ENCODE results near the gene WDR82.
"Not testable (repeated sequence)": the region's sequence is repeated elsewhere in the genome, so short reads cannot be mapped to it uniquely, and the experiment has no call there.

Gene WDR82

GRCh38 chr3:52286777-52287110 is 8.3 kb upstream of the WDR82 start:
- DNase-seq: no peak

GRCh38 chr3:52284051-52284450 is 5.6 kb upstream of the WDR82 start:
- DNase-seq: not testable (repeated sequence)

GRCh38 chr3:52283306-52283705 is 4.9 kb upstream of the WDR82 start:
- DNase-seq: no peak

- DNase-seq: no peak
Observed at GRCh38 chr3:52281981-52282801, 3.7 kb upstream of the WDR82 start.

- no peak for DNase-seq
Observed at GRCh38 chr3:52280050-52280461, 1.6 kb upstream of the WDR82 start.

DNA sequence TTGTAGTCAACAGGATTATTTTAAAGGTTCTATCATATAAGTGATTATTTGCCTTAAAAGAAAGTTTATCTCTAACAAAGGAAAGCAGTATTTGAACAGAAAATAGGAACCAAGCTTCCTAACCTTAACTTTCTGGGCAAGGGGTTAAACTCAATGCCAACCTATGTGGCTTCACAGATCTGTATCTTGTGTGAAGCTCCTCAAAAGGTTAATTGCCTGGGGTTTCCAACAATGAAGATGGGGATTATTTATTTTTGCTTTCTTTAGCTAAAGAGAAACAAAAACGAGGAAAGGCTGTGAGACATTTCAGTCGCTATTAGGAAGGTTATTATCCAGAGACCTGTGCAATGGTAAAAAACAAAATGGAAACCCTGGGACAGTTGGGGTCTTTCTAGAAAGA is 1.1 kb upstream of the WDR82 start:
- DNase-seq: no peak

DNA sequence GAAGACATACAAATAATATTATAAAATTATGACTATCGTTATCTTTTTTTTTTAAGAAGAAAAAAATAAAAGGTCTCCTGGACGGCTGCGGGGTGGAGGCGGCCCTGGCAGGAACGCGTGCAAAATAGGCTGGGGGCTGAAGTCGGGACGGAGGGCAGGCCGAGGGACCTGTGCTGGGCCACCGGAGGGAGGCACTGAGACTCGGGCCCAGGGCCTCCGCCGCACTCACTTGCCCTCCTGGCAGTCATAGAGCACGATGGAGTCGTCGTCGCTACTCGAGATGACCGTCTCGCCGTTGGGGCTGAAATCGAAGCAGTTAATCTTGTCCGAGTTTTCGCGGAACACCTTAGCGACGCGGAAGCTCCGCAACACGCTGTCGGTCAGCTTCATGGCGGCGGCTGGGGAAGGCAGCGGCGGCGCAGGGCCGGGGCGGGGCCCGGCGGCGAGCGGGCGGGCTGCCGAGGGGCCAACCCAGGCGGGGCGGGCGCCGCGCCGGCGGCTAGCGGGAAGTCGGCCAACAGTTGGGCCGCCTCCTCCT is 408 bp downstream of the WDR82 start:
- no peak for DNase-seq

- no peak for DNase-seq
Observed at GRCh38 chr3:52277071-52277964, 1.1 kb downstream of the WDR82 start.

DNA sequence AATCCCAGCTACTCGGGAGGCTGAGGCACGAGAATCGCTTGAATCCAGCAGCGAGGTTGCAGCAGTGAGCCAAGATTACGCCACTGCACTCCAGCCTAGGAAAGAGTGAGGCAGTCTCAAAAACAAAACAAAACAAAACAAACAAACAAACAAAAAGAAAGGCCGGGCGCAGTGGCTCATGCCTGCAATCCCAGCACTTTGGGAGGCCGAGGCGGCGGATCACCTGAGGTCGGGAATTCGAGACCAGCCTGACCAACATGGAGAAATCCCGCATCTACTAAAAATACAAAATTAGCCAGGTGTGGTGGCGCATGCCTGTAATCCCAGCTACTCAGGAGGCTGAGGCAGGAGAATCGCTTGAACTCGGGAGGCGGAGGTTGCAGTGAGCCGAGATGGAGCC is 3.7 kb downstream of the WDR82 start:
- DNase-seq: not testable (repeated sequence)

DNA sequence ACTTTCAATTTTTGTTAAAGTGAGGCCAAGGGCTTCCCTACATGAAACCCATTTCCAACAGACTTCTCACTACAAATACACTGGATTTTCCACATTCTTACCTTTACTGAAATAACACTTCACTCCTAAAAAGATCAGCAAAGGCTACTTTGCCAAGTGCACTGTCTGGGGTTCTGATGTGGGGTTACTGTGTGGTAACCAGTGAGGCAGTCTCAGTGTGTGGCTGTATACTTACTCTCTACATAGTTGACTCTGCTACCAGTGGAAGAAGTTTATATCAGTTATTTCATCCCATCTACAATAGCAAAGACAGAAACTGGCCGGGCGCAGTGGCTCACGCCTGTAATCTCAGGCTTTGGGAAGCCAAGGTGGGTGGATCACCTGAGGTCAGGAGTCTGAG is 5.6 kb downstream of the WDR82 start:
- DNase-seq: no peak

DNA sequence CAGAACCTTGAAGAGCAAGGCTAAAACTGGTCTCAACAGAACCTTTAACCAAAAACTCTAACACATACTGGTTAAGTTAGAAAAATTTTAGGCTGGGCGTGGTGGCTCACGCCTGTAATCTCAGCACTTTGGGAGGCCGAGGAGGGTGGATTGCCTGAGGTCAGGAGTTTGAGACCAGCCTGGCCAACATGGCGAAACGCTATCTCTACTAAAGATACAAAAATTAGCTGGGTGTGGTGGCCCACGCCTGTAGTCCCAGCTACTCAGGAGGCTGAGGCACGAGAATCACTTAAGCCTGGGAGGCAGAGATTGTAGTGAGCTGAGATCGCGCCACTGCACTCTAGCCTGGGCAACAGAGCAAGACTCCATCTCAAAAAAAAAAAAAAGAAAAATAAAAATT is 6.3 kb downstream of the WDR82 start:
- not testable (repeated sequence) for DNase-seq

GRCh38 chr3:52270252-52270754 is 8.1 kb downstream of the WDR82 start:
- no peak for DNase-seq

DNA sequence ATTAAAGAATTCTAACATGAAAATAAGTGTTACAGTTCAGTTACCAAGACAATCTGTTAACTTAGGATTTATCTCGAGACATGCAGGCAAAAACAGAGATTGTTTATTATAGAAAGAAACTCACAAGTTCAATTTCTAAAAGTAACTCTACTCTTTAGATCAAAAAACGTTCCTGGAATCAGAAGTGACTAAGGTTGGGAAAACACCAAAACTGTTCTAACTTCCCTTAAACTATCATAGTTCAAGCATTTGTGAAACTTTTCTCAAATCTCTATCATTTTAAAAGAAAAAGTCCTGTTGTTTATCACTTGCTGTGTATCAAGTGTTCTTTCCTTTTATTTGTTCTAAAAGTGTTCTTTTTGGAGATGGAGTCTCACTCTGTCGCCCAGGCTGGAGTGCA is 8.7 kb downstream of the WDR82 start:
- DNase-seq: no peak

GRCh38 chr3:52268036-52268435 is 10.4 kb downstream of the WDR82 start:
- DNase-seq: no peak

DNA sequence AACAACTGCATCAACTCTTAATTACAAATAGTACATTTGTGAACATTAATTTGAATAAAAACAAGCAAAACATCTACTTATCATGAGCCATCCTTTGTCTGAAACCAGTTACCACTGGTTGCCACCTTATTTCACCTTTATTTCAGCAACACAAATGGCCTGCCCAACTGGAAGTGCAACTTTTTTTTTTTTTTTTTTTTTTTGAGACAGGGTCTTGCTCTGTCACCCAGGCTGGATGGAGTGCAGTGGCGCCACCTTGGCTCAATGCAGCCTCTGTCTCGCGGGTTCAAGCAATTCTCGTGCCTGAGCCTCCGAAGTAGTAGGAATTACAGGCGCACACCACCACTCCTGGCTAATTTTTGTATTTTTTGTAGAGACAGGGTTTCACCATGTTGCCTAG is 13.1 kb downstream of the WDR82 start:
- DNase-seq: no peak

DNA sequence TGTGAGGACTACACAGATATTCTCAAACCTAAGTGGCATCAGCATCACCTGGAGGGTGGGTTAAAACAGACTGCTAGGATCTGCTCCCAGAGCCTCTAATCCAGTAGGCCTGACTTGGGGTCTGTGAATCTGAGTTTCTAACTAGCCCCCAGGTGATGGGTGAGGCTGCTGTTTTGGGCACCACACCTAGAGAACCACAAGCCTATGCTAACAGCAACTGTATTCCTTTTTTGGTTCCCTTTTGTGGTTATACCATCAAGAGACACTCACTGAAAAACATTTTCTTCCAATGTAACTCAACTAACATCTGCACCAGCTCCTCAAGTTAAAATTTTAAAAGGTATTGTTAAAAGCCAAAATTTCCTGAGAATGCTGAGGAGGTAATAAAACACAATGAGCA is 16.0 kb downstream of the WDR82 start:
- DNase-seq: no peak

DNA sequence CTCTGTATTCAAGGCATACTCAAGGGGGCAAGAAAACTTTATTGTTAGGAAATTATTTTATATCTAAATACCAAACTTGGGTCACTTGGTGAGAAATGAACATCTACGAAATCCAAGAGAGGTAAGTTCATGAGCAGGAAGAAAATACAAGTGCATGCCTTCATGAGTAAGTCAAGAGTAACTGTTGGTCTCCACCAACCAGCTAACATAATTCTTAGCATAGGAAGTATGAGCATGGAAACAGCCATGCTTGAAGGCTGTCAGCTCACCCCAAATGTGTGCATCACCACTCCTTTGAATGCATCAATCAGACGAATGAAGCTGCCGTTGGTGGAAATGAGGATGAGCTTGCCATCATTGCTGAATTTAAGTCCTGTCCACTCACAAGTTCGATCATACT is 19.0 kb downstream of the WDR82 start:
- DNase-seq: no peak

GRCh38 chr3:52259035-52259434 is 19.4 kb downstream of the WDR82 start:
- no peak for DNase-seq

GRCh38 chr3:52257911-52258310 is 20.5 kb downstream of the WDR82 start:
- DNase-seq: no peak

DNA sequence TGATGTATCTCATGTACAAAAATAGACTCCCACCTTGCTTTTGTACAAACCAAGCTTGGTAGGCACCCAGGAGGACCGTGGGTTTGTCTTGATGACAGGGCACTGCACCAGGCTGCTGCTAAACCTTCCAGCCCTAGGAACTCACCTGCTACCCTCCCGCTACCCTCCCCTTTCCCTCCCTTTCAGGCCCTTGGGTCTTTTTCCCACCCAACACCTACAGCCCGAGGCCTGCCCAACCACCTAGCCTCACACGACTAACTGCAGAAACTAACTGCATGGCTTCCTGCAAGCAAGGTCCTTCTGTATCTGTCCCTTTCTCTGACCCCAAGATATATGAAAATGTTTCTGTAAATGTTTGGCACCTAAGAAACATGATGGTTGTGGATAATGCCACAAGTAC is 21.8 kb downstream of the WDR82 start:
- DNase-seq: no peak

DNA sequence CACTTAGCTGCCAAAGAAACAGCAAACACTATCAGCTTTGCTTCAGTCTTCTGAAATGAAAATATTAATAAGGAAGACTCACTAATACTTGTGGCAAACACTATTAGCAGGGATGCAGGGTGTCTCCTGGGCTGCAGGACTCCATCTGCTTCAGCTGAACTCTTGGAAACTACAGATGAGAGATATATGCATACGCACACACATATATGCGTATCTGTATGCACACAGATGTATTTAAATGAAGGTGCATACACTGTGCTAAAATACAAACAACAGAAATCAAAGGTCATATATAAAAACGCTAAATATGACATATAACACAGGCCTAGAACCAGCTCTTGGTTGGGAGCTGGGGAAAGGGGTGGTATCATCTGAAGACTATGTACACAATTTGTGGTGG is 22.3 kb downstream of the WDR82 start:
- DNase-seq: no peak

DNA sequence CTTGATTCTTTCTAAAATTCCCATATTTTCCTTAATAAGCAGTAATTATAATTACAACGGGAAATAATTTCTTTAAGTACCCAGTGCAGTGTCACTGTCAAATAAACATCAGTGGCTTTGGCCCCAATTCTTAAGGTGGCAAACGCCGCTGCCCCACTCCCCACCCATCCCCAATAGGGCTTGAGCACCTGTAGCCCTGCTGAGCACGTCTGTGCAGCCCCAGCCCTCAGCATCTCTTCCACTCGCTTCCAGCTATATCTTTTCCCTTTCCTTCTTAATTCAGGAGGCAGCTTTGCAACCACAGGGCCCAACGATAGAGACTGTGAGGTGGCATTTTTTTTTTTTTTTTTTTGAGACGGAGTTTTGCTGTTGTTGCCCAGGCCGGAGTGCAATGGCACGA is 23.8 kb downstream of the WDR82 start:
- DNase-seq: no peak
